GM12892 (cell line): Measurements from ENCODE around the gene RANBP9.

ENCODE experiments used
- POLR2A ChIP-seq: IDR thresholded peaks from 2 replicates; pipeline ENCODE4 v1.6.1; 2011; ENCODE audit warnings: low read depth, low read length, control low read depth
- POLR2AphosphoS5 ChIP-seq: IDR thresholded peaks from 2 replicates; pipeline ENCODE4 v1.6.1; 2011; ENCODE audit warnings: low read depth, low read length, control low read depth
- TAF1 ChIP-seq: IDR thresholded peaks from 2 replicates; pipeline ENCODE4 v1.6.1; 2011; ENCODE audit warnings: low read depth, mild to moderate bottlenecking, control low read depth, low read length, borderline replicate concordance

- no peak for TF ChIP-seq POLR2AphosphoS5
- no peak for TF ChIP-seq TAF1
- TF ChIP-seq POLR2A = no peak
These were observed 11.2 kb upstream of the RANBP9 start for GRCh38 chr6:13722880-13723279.
